ENCODE data around the gene MMP25.

DNA sequence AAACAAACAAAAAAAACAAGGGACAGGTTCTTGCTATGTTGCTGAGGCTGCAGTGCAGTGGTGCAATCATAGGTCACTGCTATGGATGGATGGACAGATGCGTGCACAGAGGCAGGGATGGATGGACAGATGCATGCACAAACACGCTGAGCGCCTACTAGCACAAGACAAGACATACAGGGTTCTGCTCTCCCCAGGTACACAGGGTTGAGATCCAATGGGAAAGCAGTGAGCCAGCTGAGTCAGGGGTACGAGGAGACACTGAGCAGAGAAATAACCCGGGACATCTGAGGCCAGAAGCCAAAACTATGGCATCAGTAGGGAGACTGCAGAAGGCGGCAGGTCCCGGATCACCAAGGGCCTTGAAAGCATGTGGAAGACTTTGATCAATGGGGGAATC is 25.3 kb downstream of the MMP25 start:
- TF ChIP-seq, protein P1, sequence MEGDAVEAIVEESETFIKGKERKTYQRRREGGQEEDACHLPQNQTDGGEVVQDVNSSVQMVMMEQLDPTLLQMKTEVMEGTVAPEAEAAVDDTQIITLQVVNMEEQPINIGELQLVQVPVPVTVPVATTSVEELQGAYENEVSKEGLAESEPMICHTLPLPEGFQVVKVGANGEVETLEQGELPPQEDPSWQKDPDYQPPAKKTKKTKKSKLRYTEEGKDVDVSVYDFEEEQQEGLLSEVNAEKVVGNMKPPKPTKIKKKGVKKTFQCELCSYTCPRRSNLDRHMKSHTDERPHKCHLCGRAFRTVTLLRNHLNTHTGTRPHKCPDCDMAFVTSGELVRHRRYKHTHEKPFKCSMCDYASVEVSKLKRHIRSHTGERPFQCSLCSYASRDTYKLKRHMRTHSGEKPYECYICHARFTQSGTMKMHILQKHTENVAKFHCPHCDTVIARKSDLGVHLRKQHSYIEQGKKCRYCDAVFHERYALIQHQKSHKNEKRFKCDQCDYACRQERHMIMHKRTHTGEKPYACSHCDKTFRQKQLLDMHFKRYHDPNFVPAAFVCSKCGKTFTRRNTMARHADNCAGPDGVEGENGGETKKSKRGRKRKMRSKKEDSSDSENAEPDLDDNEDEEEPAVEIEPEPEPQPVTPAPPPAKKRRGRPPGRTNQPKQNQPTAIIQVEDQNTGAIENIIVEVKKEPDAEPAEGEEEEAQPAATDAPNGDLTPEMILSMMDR (optimal IDR thresholded peaks at IDR 0.05 in 1 of 3, IDR thresholded peaks at IDR 0.05 in 1 of 3, conservative IDR thresholded peaks at IDR 0.05 in 1 of 3; ENCODE audit: extremely low read depth in 1 of 3, insufficient read depth in 2 of 3, low read length in 3 of 3) = no peak
- no peak for TF ChIP-seq EZH2 (IDR thresholded peaks at IDR 0.05; ENCODE audit: low read length)

Data from keratinocyte (primary cell).